Glutamatergic neuron (in vitro differentiated cells): ENCODE measurements around the gene TCL1B. TPM values are rescaled to one million over a fixed set of nuclear protein-coding genes. Genes with fewer than 3 reads are reported as not detected.
"Not testable (repeated sequence)": the region's sequence is repeated elsewhere in the genome, so short reads cannot be mapped to it uniquely, and the experiment has no call there.

ENCODE experiments used
- DNase-seq: peaks from one replicate; pipeline ENCODE4 v3.0.0; 2022
- H3K27ac Mint-ChIP-seq: one replicate; pipeline ENCODE4 v1.8.0; 2020; ENCODE audit warnings: mild to moderate bottlenecking, mixed read lengths, inconsistent platforms; ENCODE audit not compliant: unreplicated experiment
- H3K27me3 Mint-ChIP-seq: one replicate; pipeline ENCODE4 v1.8.0; 2020; ENCODE audit warnings: mild to moderate bottlenecking, moderate library complexity, mixed read lengths, inconsistent platforms; ENCODE audit not compliant: unreplicated experiment
- H3K36me3 Mint-ChIP-seq: one replicate; pipeline ENCODE4 v1.8.0; 2020; ENCODE audit warnings: mild to moderate bottlenecking, mixed read lengths, inconsistent platforms; ENCODE audit not compliant: unreplicated experiment
- H3K4me1 Mint-ChIP-seq: one replicate; pipeline ENCODE4 v1.8.0; 2020; ENCODE audit warnings: mild to moderate bottlenecking, low read depth, mixed read lengths, inconsistent platforms; ENCODE audit not compliant: unreplicated experiment
- H3K4me3 Mint-ChIP-seq: one replicate; pipeline ENCODE4 v1.8.0; 2020; ENCODE audit warnings: mild to moderate bottlenecking, mixed read lengths, inconsistent platforms; ENCODE audit not compliant: unreplicated experiment
- H3K9me3 Mint-ChIP-seq: one replicate; pipeline ENCODE4 v1.8.0; 2020; ENCODE audit warnings: mild to moderate bottlenecking, moderate library complexity, mixed read lengths, inconsistent platforms; ENCODE audit not compliant: unreplicated experiment
- CTCF ChIP-seq: fragments of 200-600 bp; sonication (generic); IDR thresholded peaks from one replicate; pipeline ENCODE4 v1.5.0; 2021; ENCODE audit not compliant: partially characterized antibody, unreplicated experiment
- total RNA-seq: library from RNA; stranded (reverse); fragmentation: NEBNext Ultra II Directional; extraction: Animal tissue kit (Norgen Biotek cat#: 25700); gene quantifications from one replicate; pipeline ENCODE4 v1.2.1, GENCODE V29; 2021; ENCODE audit not compliant: unreplicated experiment

Gene TCL1B
- total RNA-seq, 1 donor from 2014 or later, result not detected

- no peak overlapping the region for H3K27ac Mint-ChIP-seq
Measured at GRCh38 chr14:95662376-95663186, 23.6 kb upstream of the TCL1B start.

GRCh38 chr14:95663226-95663797 lies 22.9 kb upstream of the TCL1B start:
- Mint-ChIP-seq H3K27ac (no peak overlapping the region), H3K4me1 (peaks cover 4% of the 10 kb centered on the region), H3K9me3 (no peaks in the 10 kb centered on the region), H3K36me3 (no peaks in the 10 kb centered on the region), H3K27me3 (peaks cover 2% of the 10 kb centered on the region), H3K4me3 (no peak overlapping the region)
- TF ChIP-seq CTCF, result no peak
- no peak for DNase-seq

More at GRCh38 chr14:95662376-95663186, 23.6 kb upstream of the TCL1B start:
- Mint-ChIP-seq H3K4me1 (peaks cover 4% of the 10 kb centered on the region), H3K4me3 (no peak overlapping the region), H3K9me3 (no peaks in the 10 kb centered on the region), H3K27me3 (peaks cover 2% of the 10 kb centered on the region), H3K36me3 (no peaks in the 10 kb centered on the region)
- DNase-seq, result no peak
- TF ChIP-seq CTCF, result no peak

- no peak overlapping the region for H3K4me3 Mint-ChIP-seq
- no peak overlapping the region for H3K27ac Mint-ChIP-seq
- no peaks in the 10 kb centered on the region for H3K9me3 Mint-ChIP-seq
- no peak for TF ChIP-seq CTCF
- H3K36me3 Mint-ChIP-seq, result no peaks in the 10 kb centered on the region
- peaks cover 2% of the 10 kb centered on the region for H3K27me3 Mint-ChIP-seq
- peaks cover 4% of the 10 kb centered on the region for H3K4me1 Mint-ChIP-seq
- DNase-seq, result no peak
Measured at GRCh38 chr14:95664066-95664465, 22.2 kb upstream of the TCL1B start.

- Mint-ChIP-seq H3K27me3 (peaks cover 2% of the 10 kb centered on the region), H3K4me3 (no peak overlapping the region), H3K9me3 (no peaks in the 10 kb centered on the region), H3K36me3 (no peaks in the 10 kb centered on the region), H3K27ac (no peak overlapping the region), H3K4me1 (peaks cover 4% of the 10 kb centered on the region)
- no peak for TF ChIP-seq CTCF
- DNase-seq, result no peak
Measured at GRCh38 chr14:95664546-95664945, 21.7 kb upstream of the TCL1B start.

GRCh38 chr14:95665530-95665929 lies 20.7 kb upstream of the TCL1B start:
- not testable (repeated sequence) for H3K9me3 Mint-ChIP-seq, H3K4me3 Mint-ChIP-seq, H3K4me1 Mint-ChIP-seq, H3K36me3 Mint-ChIP-seq, H3K27ac Mint-ChIP-seq, H3K27me3 Mint-ChIP-seq
- DNase-seq, result peak; percentile 24
